Measurements from ENCODE around the gene VN1R5. TPM values are rescaled to one million over a fixed set of nuclear protein-coding genes. Genes with fewer than 3 reads are reported as not detected.

Gene VN1R5
- total RNA-seq, 1 experiment from 2014 or later: not detected

GRCh38 chr1:247274605-247275256 is 18.9 kb downstream of the VN1R5 start (continued):
- no peak for TF ChIP-seq E2F4 (CRISPR knock-in tag; IDR thresholded peaks at IDR 0.05; ENCODE audit: borderline replicate concordance, low read depth)

GRCh38 chr1:247277191-247277590 is 21.3 kb downstream of the VN1R5 start:
- ChIA-PET POLR2A (no interaction called here), CTCF (no interaction called here)
- H3K27ac Mint-ChIP-seq: no peak overlapping the region
- TF ChIP-seq NR2C2 (CRISPR knock-in tag; IDR thresholded peaks at IDR 0.05): no peak
- TF ChIP-seq FOXP1 (CRISPR knock-in tag; IDR thresholded peaks at IDR 0.05; ENCODE audit: borderline replicate concordance): no peak
- no peak for TF ChIP-seq MXD4 (CRISPR knock-in tag; IDR thresholded peaks at IDR 0.05; ENCODE audit: borderline replicate concordance)
- no peak for TF ChIP-seq GRHL2 (CRISPR knock-in tag; IDR thresholded peaks at IDR 0.05; ENCODE audit: insufficient replicate concordance, severe bottlenecking)
- no peak for TF ChIP-seq E2F5 (CRISPR knock-in tag; IDR thresholded peaks at IDR 0.05)
- H3K36me3 Mint-ChIP-seq: no peaks in the 10 kb centered on the region
- no peak overlapping the region for H3K4me3 Mint-ChIP-seq
- no peaks in the 10 kb centered on the region for H3K9me3 Mint-ChIP-seq
- DNase-seq (ENCODE audit: low spot score) (no peak), ATAC-seq (no peak)
- peaks cover 21% of the 10 kb centered on the region for H3K4me1 Mint-ChIP-seq
- H3K27me3 Mint-ChIP-seq (ENCODE audit: low read depth): peaks cover 2% of the 10 kb centered on the region; the same call in 1 of the 2 replicates

- H3K36me3 Mint-ChIP-seq: peaks cover 5% of the 10 kb centered on the region
- POLR2A ChIA-PET: no interaction called here
- H3K27me3 Mint-ChIP-seq (ENCODE audit: low read depth): peaks cover 2% of the 10 kb centered on the region; the same call in 1 of the 2 replicates
- TF ChIP-seq USF2 (CRISPR knock-in tag; IDR thresholded peaks at IDR 0.05): no peak
- TF ChIP-seq ZNF512 (CRISPR knock-in tag; IDR thresholded peaks at IDR 0.05; ENCODE audit: borderline replicate concordance): no peak
- TF ChIP-seq ZBTB21 (CRISPR knock-in tag; IDR thresholded peaks at IDR 0.05; ENCODE audit: borderline replicate concordance): no peak
- TF ChIP-seq JUN (CRISPR knock-in tag; IDR thresholded peaks at IDR 0.05): no peak
- TF ChIP-seq ELF4 (CRISPR knock-in tag; IDR thresholded peaks at IDR 0.05; ENCODE audit: low read depth): no peak
- no peak for TF ChIP-seq PRRX2 (CRISPR knock-in tag; IDR thresholded peaks at IDR 0.05)
- TF ChIP-seq SP1 (CRISPR knock-in tag; conservative IDR thresholded peaks at IDR 0.05): no peak
- no peak for TF ChIP-seq GABPB1 (CRISPR knock-in tag; IDR thresholded peaks at IDR 0.05)
- no peak for TF ChIP-seq ARID4B (CRISPR knock-in tag; IDR thresholded peaks at IDR 0.05; ENCODE audit: borderline replicate concordance)
- TF ChIP-seq FOXJ3 (CRISPR knock-in tag; IDR thresholded peaks at IDR 0.05; ENCODE audit: borderline replicate concordance): no peak
- TF ChIP-seq ZSCAN18 (CRISPR knock-in tag; IDR thresholded peaks at IDR 0.05): no peak
- TF ChIP-seq TCF7 (CRISPR knock-in tag; IDR thresholded peaks at IDR 0.05; ENCODE audit: low read depth): no peak
- CTCF ChIA-PET: no interaction called here
- peak; percentile 68 for ATAC-seq
- H3K9me3 Mint-ChIP-seq: peaks cover 5% of the 10 kb centered on the region
- no peak overlapping the region for H3K4me3 Mint-ChIP-seq
- H3K27ac Mint-ChIP-seq: no peak overlapping the region
- no peak for DNase-seq (ENCODE audit: low spot score)
- peaks cover 21% of the 10 kb centered on the region for H3K4me1 Mint-ChIP-seq
These were observed 25.2 kb downstream of the VN1R5 start for GRCh38 chr1:247281001-247281574.

Measured in WTC11 (cell line).